Medulla oblongata (tissue), 1 donor: ENCODE data around the gene ARIH1.

Source experiments
- DNase-seq: peaks from one replicate; pipeline ENCODE4 v3.0.0-alpha.2; 2015; ENCODE audit errors: extremely low spot score

ARIH1 gene

DNA sequence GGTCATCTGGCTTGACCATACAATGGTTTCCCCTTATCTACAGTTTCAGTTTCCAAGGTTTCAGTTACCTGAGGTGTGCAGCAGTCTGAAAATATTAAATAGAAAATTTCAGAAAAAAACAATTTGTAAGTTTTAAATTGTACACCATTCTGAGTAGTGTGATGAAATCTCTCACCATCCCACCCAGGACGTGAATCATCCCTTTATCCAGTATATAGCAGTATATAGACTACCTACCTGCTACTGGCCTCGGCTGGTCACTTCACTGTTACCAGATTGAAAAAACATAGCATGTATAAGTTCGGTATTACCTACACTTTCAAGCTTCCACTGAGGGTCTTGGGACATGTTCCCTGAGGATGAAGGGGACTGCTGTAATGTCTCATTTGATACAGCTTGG, 12.0 kb downstream of the ARIH1 start:
- DNase-seq = no peak

- DNase-seq = no peak
Measured at GRCh38 chr15:72487070-72487797, 13.1 kb downstream of the ARIH1 start.

- no peak for DNase-seq
Measured at GRCh38 chr15:72488558-72488957, 14.4 kb downstream of the ARIH1 start.

DNA sequence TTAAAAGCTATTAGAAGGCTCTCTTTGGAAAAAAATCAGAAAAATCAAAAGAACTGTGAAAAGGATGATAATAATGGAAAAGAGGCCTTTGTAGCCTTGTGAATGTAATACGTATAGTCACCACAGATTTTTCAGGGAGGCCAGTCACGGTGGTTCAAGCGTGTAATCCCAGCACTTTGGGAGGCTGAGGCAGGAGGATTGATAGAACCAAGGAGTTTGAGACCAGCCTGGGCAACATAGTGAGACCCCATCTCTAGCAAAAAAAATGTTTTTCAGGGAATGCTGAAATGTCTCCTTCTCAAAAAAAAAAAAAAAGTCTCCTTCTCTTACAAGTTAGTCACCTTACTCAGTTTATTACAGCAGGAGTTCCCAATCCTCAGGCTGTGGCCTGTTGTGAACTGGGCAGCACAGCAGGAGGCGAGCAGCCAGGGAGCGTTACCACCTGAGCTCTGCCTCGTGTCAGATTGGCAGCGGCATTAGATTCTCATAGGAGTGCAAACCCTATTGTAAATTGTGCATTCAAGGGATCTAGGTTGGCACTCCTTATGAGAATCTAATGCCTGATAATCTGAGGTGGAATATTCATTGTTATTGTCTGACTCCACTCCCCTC, 15.9 kb downstream of the ARIH1 start:
- DNase-seq = no peak

DNA sequence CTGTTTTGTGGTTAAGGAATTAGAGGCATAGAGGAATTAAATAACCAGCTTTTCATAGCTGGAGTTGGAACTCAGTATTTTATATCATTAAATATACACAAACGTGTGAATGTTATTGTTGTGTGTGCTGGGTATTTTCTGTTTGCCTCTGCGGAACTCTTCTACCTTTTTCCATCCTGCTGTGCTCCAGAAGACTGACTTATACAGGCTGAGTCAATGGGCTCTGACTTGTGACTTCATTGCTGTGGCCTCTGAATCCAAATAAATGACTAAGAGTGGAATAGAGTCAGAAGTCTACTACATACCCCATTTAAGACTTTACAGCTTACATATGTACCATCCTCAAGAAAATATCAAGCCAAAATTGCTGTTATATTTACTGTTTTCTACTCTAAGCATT, 17.6 kb downstream of the ARIH1 start:
- no peak for DNase-seq

- DNase-seq = no peak
Measured at GRCh38 chr15:72492733-72493132, 18.6 kb downstream of the ARIH1 start.

DNA sequence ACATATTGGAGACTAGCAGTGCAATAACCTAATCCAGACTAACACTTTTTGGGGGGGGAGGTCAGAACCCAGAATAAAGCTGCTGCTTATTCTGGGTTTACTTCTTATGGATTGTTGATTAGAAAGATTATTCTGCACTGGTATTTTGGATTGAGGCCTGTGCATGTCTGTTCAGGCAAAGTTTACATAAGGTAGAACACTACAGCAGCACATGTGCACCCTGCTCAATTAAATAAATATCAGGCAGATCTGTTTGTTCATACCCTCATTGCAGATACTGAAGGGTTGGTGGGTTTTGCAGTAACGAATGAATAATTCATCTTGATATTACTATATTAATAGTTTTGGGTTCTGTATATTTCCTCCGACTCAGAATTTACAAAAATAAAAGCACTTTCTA, 19.1 kb downstream of the ARIH1 start:
- DNase-seq = no peak

DNA sequence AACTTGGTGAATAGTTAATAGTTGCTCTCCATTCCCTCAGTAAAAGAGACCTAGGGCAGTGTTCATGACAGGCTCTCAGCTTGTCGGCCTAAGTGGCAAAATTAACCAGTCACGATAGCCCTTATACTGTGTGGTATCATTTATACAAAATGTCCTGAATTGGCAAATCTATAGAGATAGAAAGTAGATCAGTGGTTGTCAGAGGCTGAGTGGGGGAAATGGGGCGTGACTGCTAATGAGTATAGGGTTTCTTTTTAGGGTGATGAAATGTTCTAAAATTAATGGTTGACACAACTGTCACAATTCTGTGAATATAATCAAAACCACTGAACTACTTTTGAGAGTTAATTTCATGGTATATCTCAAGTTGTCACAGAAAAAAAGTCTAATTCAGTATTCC, 20.9 kb downstream of the ARIH1 start:
- no peak for DNase-seq

- DNase-seq = no peak
Measured at GRCh38 chr15:72496783-72497182, 22.7 kb downstream of the ARIH1 start.

DNA sequence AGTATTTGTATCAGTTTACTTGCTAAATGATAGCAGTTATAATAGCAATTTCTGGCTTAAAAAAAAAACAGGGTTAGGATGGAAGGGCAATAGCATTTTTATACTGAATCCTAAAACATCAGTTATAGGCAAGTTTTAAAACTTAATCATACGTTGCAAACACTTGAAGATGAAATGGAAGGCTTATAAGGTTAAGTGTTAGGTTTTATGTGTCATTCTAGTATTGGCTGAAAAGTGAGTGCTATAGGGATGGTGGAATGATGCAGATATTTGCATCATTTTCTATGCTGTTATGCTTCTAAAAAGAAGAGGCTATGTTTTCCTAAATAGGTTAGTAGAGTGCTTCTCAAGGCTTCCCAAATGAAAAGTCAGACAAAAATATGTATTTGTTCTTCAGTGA, 23.3 kb downstream of the ARIH1 start:
- no peak for DNase-seq

GRCh38 chr15:72502220-72502809, 28.2 kb downstream of the ARIH1 start:
- peak; percentile 3 for DNase-seq

- no peak for DNase-seq
Measured at GRCh38 chr15:72503147-72503546, 29.0 kb downstream of the ARIH1 start.

- no peak for DNase-seq
Measured at GRCh38 chr15:72507402-72508092, 33.4 kb downstream of the ARIH1 start.

- no peak for DNase-seq
Measured at GRCh38 chr15:72509484-72509883, 35.4 kb downstream of the ARIH1 start.

DNA sequence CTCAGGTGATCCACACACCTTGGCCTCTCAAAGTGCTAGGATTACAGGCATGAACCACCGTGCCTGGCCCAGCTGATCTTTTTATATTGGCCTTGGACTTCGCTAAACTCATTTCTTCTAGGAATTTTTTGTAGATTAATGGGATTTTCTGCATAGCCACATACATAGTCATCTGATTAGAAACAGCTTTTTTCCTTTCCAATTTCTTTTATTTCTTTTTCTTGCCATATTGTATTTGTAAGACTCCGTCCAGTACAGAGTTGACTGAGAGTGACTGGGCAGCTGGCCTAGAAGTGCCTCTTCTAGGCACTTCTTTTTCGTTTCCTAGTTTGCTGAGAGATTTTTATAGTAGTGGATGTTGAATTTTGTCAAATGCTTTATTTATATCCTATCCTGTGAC, 37.4 kb downstream of the ARIH1 start:
- peak; percentile 17 for DNase-seq

- DNase-seq = no peak
Measured at GRCh38 chr15:72515591-72516389, 41.7 kb downstream of the ARIH1 start.

DNA sequence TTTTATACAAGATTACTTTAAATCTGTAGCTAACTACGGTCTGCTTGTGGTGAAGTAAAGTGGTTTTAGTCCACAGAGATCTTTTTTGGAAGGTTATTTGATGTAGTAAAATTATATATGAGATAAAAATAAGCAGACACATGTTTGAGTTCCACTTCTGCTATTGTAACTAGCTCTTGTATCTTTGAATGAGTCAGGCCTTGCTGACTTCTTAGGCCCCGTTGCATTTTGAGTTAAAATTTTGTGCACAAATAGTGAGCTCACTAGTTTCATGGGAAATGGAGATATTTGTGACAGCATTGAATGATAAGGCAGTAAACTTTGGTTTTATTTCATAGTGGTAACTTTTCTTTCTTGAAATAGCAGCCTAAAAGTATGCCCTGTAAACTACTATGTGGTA, 42.6 kb downstream of the ARIH1 start:
- DNase-seq = no peak

DNA sequence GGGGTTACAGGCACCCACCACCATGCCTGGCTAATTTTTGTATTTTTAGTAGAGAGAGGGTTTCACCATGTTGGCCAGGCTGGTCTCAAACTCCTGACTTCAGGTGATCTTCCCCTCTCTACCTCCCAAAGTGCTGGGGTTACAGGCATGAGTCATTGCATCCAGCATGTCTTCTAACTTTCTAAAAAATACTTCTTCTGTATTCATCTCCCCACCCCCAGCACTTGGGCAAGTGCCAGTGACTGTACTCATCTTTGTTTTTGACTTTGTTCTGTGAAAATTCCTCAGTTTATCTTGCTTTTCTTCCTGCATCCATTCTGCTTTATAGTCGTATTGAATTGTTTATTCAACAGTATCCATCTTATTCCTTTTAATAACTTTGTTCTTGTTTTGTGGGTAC, 47.6 kb downstream of the ARIH1 start:
- DNase-seq = peak; percentile 11

DNA sequence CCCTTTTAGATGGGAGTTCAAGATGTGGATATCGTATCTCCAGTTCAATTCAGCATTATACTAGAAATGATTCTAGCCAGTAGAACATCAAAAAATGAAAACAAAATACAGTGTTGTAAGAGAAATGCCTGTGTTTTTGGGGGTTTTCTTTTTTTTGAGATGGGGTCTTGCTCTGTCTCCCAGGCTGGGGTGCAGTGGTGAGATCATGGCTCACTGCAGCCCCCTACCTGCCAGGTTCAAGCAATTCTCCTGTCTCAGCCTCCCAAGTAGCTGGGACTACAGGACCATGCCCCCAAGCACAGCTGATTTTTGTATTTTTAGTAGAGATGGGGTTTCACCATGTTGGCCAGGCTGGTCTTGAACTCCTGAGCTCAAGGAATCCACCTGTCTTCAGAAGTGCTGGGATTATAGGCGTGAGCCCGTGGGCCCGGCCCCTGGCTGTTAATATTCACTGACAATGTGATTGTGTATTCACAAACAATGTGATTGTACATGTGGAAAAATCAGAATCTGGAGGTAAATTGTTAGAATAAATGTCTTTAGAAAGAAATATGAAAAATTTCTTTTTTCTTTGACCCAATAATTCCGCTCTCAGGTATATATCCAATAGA, 59.0 kb downstream of the ARIH1 start:
- no peak for DNase-seq

- no peak for DNase-seq
Measured at GRCh38 chr15:72534523-72534922, 60.4 kb downstream of the ARIH1 start.

GRCh38 chr15:72535911-72536310, 61.8 kb downstream of the ARIH1 start:
- no peak for DNase-seq
